Inferior parietal cortex (tissue), 1 donor: ENCODE measurements around the gene IL17REL.
A peak's percentile ranks its signal among the peaks of the same experiment; 100 is the strongest.

Experiments
- DNase-seq: peaks from one replicate; pipeline ENCODE4 v3.0.0-alpha.2; 2016; ENCODE audit errors: extremely low spot score

The IL17REL gene

GRCh38 chr22:50046019-50046415, 33.5 kb upstream of the IL17REL start:
- no peak for DNase-seq

DNA sequence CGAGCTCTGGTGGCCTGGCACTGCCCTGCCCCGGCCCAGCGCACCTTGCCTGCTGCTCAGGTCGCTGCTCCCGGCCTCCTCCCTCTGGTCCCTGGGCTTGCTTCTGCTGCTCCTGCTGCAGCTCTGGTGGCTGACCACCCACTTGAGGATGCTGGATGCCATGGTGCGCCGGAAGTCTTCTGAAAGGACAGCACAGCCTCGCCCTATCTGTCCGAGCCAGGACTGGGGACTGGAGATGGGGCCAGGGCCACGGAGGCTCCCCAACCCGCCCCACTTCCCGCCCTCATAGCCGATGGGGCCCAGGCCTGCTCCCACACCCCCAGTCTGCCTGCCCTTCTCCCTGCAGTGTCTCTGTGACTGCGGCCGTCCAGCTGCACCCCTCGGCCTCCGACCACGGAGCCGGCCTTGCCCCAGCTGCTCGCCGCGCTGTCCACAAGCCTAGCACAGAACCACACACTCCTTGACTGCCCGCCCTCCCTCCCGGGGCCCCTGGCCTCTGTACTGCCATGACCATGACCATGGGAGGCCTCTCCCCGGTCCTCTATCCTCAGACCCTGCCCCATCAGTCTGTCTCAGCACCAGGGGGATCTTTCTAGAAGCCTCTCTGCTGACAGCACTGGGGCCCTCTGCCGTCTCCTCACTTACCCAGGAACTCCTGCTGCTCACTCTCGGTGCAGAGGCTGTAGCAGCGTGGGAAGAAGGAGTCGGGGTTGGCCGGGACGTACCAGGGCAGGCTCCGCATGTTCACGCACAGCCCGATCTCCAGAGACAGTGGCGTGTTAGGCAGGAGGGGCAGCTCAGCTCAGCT, 32.9 kb upstream of the IL17REL start:
- no peak for DNase-seq

DNA sequence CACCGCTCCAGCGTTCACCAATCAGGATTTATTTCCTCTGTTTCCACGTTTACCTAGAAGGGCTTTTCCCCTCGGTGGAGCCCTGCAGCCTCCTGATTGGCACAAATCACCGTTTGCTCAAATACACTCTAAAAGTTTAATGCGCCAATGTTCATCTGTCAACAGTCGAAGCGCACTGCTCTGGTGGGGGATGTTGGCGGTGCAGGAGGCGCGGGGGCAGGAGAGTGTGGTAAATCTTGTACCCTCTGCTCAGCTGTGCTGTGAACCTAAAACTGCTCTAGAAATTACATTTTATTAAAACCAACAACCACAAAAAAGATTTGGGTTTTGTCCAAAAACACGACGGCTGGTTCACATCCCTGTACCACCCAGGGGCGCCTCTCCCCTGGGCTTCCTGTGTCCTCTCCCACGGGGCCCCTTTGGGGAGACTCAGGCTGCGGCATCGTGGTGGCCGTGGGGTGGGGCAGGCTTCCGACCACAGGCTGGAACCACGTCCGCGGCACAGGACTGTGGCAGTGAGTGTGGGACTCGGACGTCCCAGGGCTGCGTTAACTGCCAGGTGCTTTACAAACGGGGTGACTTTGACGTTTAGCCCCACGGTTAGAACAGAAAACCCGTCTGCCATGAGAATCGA, 32.0 kb upstream of the IL17REL start:
- DNase-seq = no peak

DNA sequence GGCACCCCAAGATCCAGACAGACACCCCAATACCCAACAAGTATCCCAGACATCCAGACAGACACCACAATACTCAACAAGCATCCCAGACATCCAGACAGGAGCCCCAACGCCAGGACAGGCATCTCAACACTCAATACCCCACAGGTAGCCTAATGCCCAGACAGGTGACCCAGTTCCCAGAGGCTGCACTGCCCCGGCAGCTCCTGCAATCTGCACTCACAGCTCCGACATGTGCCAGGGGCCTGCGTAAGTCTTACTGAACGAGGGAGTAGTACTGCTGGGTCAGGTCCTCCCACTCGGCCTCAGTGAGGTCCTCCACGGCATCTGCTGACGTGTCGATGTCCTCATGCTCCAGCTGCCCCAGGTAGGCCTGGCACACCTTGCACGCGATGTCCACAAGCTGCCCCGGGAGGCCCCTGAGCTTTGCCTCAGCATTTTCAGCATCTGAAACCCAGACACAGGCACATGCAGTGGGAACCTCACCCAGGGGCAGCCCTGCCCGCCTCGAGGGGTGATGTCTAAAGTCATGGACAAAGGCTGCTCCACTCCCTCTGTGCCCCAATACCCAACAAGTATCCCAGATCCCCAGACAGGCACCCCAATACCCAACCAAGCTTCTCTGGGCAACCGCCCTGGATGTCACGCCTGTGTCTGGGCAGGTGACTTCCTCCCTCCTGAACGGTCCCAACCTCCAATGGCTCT, 28.9 kb upstream of the IL17REL start:
- no peak for DNase-seq

- DNase-seq = no peak
Measured at GRCh38 chr22:50040717-50041116, 28.2 kb upstream of the IL17REL start.

DNA sequence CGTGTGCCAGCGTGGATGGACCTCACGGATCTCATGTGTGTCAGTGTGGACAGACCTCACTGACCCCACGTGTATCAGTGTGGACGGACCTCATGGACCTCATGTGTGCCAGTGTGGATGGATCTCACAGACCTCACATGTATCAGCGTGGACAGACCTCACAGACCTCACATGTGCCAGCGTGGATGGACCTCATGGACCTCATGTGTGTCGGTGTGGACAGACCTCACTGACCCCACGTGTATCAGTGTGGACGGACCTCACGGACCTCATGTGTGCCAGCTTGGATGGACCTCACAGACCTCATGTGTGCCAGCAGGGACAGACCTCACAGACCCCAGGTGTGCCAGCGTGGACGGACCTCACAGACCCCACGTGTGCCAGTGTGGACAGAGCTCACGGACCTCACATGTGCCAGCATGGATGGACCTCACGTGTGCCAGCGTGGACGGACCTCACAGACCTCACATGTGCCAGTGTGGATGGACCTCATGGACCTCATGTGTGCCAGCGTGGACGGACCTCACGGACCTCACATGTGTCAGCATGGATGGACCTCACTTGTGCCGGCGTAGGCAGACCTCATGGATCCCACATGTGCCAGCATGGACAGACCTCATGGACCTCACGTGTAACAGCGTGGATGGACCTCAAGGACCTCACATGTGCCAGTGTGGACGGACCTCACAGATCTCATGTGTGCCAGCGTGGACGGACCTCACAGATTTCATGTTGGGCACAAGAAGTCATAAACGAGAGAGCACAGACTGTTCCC, 27.3 kb upstream of the IL17REL start:
- DNase-seq = no peak

GRCh38 chr22:50035976-50036724, 23.6 kb upstream of the IL17REL start:
- DNase-seq = no peak

- DNase-seq = no peak
Measured at GRCh38 chr22:50035131-50035881, 22.7 kb upstream of the IL17REL start.

DNA sequence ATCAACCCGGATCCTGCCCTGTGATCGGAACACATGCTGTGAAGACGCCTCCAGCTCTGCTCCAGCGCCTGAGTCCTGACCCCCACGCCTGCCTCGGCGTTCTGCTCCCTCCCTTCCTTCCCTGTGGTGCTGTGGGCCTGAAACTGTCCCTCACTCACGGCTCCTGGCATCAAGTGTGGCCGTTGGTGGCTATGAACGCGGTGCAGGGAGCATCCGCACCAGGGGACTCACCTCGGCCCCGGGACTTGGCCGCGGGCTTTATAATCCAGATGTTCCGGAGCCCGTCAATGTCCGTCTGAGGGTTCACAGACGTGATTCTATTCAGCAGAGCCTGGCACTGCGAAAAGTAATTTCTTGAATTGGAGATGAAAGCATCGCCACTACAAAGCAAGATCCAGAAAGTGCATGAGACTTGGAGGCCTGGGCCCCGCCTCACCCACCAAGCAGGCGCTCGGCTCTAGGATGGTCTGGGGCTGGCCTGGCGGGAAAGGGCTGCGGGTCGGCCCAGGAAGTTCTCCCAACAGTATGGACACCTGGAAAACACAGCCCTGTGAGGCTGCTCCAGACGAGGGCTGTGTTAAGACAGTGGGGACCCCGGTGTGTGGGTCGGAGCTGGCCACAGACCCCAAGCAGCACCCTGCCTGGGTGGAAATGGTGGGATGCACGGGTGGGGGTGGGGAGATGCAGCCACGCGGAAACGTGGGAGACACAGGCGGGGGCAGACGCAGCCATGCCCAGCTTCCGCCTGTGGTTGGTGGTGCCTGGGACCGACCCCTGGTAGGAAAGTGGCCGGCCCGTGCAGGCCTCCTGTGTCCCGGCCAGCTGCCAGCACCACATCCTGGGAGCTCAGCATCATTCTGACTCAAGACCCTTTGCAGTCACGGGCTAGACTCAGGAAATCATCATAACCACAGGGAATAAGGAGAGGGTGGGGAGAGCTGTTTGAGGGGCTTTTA, 21.8 kb upstream of the IL17REL start:
- DNase-seq = no peak

DNA sequence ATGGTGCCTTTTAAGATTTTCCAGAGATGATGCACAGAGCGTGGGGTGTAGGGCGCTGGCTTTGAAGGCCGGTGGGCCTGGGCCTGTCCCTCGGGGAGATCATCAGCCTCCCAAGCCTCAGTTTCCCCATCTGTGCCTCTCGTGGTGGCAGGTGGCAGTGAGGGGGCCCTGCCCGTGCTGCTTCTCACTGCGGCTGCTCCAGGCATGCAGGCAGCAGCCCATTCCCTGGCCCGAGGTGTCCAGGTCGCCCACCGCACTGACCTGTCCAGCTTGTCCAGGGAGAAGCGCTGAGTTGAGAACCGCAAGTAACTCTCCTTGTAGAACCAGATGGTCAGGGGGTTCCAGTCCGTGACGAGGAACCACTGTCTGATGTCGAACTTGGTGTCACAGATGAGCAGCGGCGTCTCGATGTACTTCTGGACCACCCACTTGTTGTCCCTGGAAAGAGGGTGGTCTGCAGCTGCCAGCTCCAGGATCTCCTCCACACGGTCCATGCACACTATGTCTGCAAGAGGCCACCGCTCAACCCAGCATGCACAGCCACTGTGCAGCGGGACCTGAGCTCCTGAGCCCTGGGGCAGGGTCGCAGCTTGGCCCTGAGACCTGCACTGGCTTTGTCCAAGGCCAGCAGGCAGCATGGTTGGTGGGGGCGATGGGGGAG, 20.5 kb upstream of the IL17REL start:
- no peak for DNase-seq

DNA sequence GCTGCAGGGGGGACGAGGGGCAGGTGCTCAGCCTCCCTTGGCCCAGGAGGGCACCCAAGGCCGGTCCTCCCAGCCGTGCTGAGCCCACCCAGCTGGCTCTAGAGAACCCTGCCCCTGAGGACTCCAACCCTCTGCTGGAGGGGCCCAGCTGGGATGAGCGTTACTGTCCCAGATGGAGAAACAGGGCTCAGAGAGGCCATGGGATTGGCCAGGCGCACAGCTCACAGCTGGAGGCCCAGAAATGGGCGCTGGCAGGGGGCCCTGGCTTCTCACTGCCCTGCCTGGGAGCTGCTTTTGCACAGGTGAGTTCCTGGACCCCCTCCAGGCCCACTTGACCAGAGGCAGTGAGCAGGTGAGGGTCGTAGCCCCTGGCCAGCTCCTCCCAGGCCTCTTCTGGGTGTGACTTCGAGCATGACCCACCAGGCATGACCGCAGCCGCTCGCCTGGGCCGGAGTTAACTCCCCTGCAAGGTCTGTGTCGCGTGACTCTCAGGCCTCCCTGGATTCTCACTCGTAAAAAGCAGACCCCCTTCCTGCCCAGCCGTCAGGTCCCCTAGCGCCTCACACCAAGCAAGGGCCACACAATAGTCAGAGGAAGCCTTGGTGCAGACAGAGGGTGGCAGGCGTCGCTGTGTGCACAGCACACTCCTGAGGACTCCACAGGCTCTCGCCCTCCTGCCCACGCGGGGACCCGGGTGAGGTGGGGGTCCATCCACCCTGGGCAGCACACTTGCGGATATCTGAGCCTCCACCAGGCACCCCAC, 19.7 kb upstream of the IL17REL start:
- DNase-seq = no peak

DNA sequence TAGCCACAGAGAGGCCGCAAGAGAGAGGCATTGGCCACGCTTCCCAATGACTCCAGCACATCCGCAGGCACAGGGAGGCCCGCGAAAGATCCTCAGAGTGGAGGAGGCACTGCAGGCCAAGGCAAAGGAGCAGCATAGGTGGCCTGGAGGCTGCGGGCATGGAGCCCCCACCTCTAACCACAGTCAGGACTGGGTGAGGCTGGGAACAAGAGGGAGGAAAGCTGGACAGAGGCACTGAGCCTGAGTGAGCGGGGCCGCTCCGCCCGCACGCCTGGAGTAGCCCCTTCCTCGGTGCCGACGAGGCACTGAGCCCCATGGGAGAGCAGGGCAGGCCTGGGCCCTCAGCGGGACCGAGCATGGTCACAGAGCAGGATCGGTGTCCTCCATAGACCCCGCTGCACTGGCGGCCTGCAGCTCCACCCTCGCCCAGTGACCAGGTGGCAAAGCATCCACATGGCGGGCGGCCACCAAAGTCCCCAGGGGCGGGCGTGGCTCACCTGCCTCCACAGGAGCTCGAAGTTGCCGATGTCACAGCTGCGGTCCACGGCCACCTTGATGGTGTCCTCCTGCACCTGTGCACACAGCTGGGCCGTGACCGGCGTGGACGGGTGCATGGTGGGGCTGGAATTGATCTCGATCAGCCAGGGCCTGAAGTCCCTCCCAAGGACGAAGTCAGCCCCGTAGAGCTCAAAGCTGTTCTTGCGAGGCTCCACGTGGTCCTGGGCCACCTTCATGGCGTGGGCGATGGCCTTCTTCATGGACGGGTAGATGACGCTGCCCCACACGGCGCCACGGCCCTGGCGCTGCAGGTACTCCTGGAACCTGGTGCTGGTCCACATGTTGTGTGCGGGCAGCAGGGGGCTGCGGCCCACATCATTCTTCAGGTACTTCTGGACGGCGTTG, 18.9 kb upstream of the IL17REL start:
- DNase-seq = no peak

DNA sequence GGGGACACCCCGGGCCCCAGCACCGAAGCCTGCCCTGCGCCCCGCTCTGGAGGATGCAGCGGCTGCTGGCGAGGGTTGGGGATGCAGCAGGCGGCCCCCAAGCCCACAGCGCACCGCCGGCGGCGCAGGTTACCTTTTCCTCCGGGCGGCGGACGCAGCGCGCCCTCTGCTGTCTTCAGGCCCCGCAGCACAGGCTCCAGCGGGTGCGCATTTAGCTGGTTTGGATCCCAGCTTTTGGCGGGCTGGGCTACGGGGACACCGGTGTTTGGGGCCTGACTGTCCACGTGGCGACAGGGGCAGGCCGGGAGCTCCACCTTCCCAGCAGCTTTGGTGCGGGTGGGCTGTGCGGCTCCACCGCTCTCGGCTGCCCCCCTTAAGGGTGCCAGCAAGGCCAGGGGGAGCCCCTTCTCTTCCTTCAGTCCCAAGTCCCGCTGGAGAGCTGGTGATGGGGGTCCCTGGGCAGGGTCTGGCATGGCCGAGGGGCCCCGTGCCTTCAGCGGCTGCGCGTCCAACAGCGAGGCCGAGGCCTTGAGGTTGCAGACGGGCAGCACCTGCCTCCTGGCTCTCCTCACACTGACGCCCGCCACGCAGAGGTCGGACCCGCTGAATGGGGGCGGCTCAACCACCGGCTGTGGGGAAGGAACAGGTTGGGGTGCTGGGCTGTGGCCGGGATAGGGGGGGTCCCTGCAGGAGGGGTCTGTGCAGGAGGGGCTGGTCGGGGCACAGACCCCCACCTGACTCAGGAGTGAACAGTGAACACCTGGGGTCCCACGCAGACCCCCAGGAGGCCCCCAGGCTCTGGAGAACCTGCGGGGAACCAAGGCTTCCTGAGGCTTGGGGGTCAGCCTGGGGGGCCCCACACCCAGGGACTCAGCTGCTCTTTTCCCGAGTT, 18.0 kb upstream of the IL17REL start:
- peak; percentile 67 for DNase-seq

DNA sequence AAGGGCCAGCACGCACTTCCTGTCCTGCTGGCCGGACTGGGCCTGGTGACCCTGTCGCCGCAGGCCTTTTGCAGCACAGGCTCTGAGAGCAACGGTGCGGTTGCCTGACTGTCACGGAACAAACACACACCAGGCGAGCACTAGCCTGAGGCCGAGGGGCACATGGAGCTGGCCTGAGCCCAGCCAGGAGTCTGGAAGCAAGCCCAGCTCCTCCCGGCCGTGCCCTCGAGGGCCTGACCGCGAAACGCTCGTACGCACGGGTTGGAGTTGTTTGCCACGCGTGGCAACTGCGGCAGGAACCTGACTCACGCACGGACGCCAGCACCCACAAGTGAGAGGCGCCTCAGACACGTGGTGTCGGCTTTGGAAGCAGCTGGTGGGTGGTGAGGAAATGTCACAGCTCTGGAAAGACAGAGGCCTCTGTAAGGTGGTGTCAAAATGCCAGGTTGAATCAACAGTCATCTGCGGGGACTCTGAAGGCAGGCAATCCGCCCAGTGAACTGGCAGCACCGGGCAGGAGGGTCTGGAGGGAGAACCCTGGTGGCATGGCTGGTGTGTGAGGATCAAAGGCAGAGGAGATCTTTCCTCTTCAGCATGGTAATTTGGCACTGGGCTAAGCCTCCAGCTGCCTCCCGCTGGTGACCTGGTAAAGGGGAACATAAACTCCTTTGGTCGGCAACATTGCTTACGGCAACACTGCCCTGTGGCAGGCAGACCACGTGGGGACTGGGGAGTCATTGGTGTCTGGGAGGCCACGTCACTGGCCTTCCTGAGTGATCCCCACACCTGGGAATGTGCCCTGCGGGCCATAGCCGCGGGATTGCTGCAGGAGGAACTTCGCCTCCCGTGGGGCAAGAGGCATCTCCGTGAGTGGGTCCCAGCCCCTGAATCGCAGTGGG, 15.3 kb upstream of the IL17REL start:
- peak; percentile 2 for DNase-seq

- DNase-seq = no peak
Measured at GRCh38 chr22:50025993-50026392, 13.4 kb upstream of the IL17REL start.
